Endothelial cell of umbilical vein (primary cell): ENCODE measurements around the gene RUNX2. TPM values are rescaled to one million over a fixed set of nuclear protein-coding genes. Genes with fewer than 3 reads are reported as not detected.

Source experiments
- BruUV-seq: library from RNA; stranded (reverse); fragments of 400-500 nt; replicated peaks from 2 replicates; lab custom pipeline; 2021; lab: Mats Ljungman, UMichigan
- CTCF ChIA-PET: fragments of 300-600, 350-600 bp; sonication (Branson Sonifier 250); formaldehyde crosslinking; loops from one replicate; lab custom pipeline; 2021; ENCODE audit warnings: antibody characterized with exemption, inconsistent platforms; lab: Charles Lee
- POLR2A ChIA-PET: fragments of 300-600, 350-600 bp; sonication (Branson Sonifier 250); formaldehyde crosslinking; loops from one replicate; lab custom pipeline; 2021; ENCODE audit warnings: antibody characterized with exemption, inconsistent platforms; lab: Charles Lee
- DNase-seq: peaks from one replicate; pipeline ENCODE4 v3.0.0-alpha.2; 2011; ENCODE audit warnings: low read depth, low spot score
- FAIRE-seq: peaks from 2 replicates; lab custom pipeline; 2011; peaks lifted over from hg19 to GRCh38; lab: Jason Lieb, UNC
- H2AFZ ChIP-seq: 2 replicates; pipeline ENCODE4 v1.6.0; 2012; ENCODE audit warnings: low read depth, low read length, control low read depth, inconsistent platforms
- H3K27ac ChIP-seq: 2 replicates; pipeline ENCODE4 v1.5.1; 2011; ENCODE audit warnings: low read depth, mild to moderate bottlenecking, control low read depth, low read length, moderate library complexity; ENCODE audit not compliant: insufficient read depth
- H3K27me3 ChIP-seq, 2 experiments: 2 replicates each; pipeline versions ENCODE4 v1.6.0 to v1.6.1; 2011; ENCODE audit warnings: low read length in 2 of 2, mixed read lengths in 1 of 2; ENCODE audit not compliant: control insufficient read depth in 2 of 2, insufficient read depth in 2 of 2
- H3K36me3 ChIP-seq, 2 experiments: 2 replicates in 1 of 2; 3 replicates in 1 of 2; pipeline ENCODE4 v1.5.1; 2011; ENCODE audit warnings: low read length in 2 of 2, mild to moderate bottlenecking in 1 of 2, moderate library complexity in 1 of 2; ENCODE audit not compliant: control insufficient read depth in 2 of 2, insufficient read depth in 2 of 2; ENCODE audit errors: extremely low read depth in 1 of 2
- H3K4me1 ChIP-seq: 3 replicates; pipeline ENCODE4 v1.5.1; 2011; ENCODE audit warnings: mild to moderate bottlenecking, low read length; ENCODE audit not compliant: control insufficient read depth, insufficient read depth; ENCODE audit errors: extremely low read depth
- H3K4me2 ChIP-seq: 2 replicates; pipeline ENCODE4 v1.6.1; 2011; ENCODE audit warnings: low read length, control low read depth, mixed read lengths; ENCODE audit not compliant: insufficient read depth
- H3K4me3 ChIP-seq, 3 experiments: fragments of 200-600 bp in 1 of 3; sonication (generic), shearing (Covaris generic) in 1 of 3; replicated peaks in 1 of 3; 2 replicates each; pipeline ENCODE4 v1.5.1; 2011 to 2016; ENCODE audit warnings: control low read depth in 3 of 3, low read length in 3 of 3, mild to moderate bottlenecking in 2 of 3, inconsistent platforms in 1 of 3, low read depth in 1 of 3, moderate library complexity in 1 of 3; ENCODE audit not compliant: insufficient read depth in 1 of 3
- H3K79me2 ChIP-seq: 2 replicates; pipeline ENCODE4 v1.6.0; 2012; ENCODE audit warnings: low read length, inconsistent platforms; ENCODE audit not compliant: control insufficient read depth, insufficient read depth
- H3K9ac ChIP-seq: replicated peaks from 2 replicates; pipeline ENCODE3; 2011; ENCODE audit warnings: low read length, control low read depth; ENCODE audit not compliant: insufficient read depth; ENCODE audit errors: extremely low read depth
- H3K9me1 ChIP-seq: replicated peaks from 3 replicates; pipeline ENCODE4 v1.6.0; 2011; ENCODE audit warnings: mild to moderate bottlenecking, low read length; ENCODE audit not compliant: control insufficient read depth, insufficient read depth; ENCODE audit errors: extremely low read depth
- H3K9me3 ChIP-seq: replicated peaks from 2 replicates; pipeline ENCODE4 v1.5.1; 2012; ENCODE audit warnings: low read length, inconsistent platforms; ENCODE audit not compliant: control insufficient read depth, insufficient read depth
- H4K20me1 ChIP-seq: replicated peaks from 2 replicates; pipeline ENCODE3; 2011; ENCODE audit warnings: mild to moderate bottlenecking, low read length; ENCODE audit not compliant: control insufficient read depth, insufficient read depth; ENCODE audit errors: extremely low read depth
- CTCF ChIP-seq, 2 donors: IDR thresholded peaks; 1 replicate in 1 of 2; 2 replicates in 1 of 2; pipeline ENCODE4 v1.5.1; 2011; ENCODE audit warnings: low read length in 2 of 2, mild to moderate bottlenecking in 2 of 2, moderate library complexity in 2 of 2, control low read depth in 1 of 2, inconsistent platforms in 1 of 2, low read depth in 1 of 2; ENCODE audit not compliant: insufficient read depth in 1 of 2; ENCODE audit errors: extremely low read depth in 1 of 2
- EZH2 ChIP-seq: IDR thresholded peaks from 2 replicates; pipeline ENCODE4 v1.6.1; 2012; ENCODE audit warnings: borderline replicate concordance, low read depth, mild to moderate bottlenecking, moderate library complexity, low read length, inconsistent platforms; ENCODE audit not compliant: severe bottlenecking
- FOS ChIP-seq: IDR thresholded peaks from 2 replicates; pipeline ENCODE4 v1.6.1; 2011; ENCODE audit warnings: mild to moderate bottlenecking, low read length, moderate library complexity, borderline replicate concordance; ENCODE audit not compliant: insufficient read depth
- GATA2 ChIP-seq: IDR thresholded peaks from 2 replicates; pipeline ENCODE4 v1.7.0; 2011; ENCODE audit warnings: low read depth, mild to moderate bottlenecking, moderate library complexity, mixed read lengths, low read length; ENCODE audit not compliant: insufficient read length, insufficient read depth
- JUN ChIP-seq: IDR thresholded peaks from 2 replicates; pipeline ENCODE4 v1.6.1; 2011; ENCODE audit warnings: borderline replicate concordance, low read depth; ENCODE audit not compliant: insufficient read length, insufficient read depth
- MAX ChIP-seq: IDR thresholded peaks from 2 replicates; pipeline ENCODE4 v1.6.1; 2011; ENCODE audit not compliant: insufficient read depth, insufficient read length
- MYC ChIP-seq: IDR thresholded peaks from one replicate; pipeline ENCODE4 v1.6.1; 2011; ENCODE audit warnings: mild to moderate bottlenecking, low read depth, low read length
- POLR2A ChIP-seq: IDR thresholded peaks from 2 replicates; pipeline ENCODE4 v1.6.1; 2012; ENCODE audit warnings: low read depth, mild to moderate bottlenecking, control low read depth, low read length
- POLR2AphosphoS5 ChIP-seq: IDR thresholded peaks from 2 replicates; pipeline ENCODE4 v1.6.1; 2012; ENCODE audit warnings: low read depth, mild to moderate bottlenecking, control low read depth, low read length, moderate library complexity; ENCODE audit not compliant: insufficient read depth
- dilution Hi-C: fragments of 300-500 bp; cut with MboI; formaldehyde crosslinking; loops from one replicate; pipeline ENCODE4 v1.15.0; 2019; ENCODE audit warnings: low sequenced_read_pairs; ENCODE audit not compliant: extremely low pct_ligation_motif_present
- intact Hi-C: fragments of 100-400 bp; cut with micrococcal nuclease; formaldehyde crosslinking; loops from one replicate; pipeline ENCODE4 v1.10.0; 2022
- polyA plus RNA-seq, 4 experiments: library from polyadenylated mRNA; depleted of rRNA in 3 of 4; stranded (reverse) in 3 of 4; unstranded in 1 of 4; fragments of >200 nt; gene quantifications; 2 replicates each; pipeline versions ENCODE4 v1.2.1 to v1.2.3, GENCODE V29; 2011 to 2012; ENCODE audit warnings: missing spikeins in 1 of 4
- total RNA-seq: library from RNA; stranded (reverse); gene quantifications from 2 replicates; pipeline ENCODE4 v1.2.3, GENCODE V29; 2021

The RUNX2 gene
- total and polyA plus RNA-seq, 2 donors (not counting 3 experiments of a cell fraction or from before 2014, with no cell fraction given) = 0.06 TPM; not detected in 1

DNA sequence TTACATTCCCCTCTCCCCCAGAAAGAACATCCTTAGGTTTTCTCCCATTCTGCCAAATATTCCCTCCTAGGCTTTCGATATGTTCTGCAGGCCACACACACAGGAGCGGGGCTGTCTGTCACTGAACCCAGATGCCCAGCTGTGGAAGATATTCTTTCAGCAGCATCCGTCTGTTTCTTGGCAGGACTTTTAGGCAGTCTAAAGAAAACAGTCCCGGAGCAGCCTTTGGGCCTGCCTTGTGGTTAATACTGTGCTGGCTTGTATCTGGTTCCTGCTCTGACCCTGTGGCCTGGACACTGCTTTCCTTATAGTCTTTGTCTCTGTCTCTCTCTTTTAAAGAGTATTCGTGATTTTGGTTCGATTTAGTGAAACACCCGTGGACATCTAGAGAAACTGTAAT is 144.3 kb downstream of the RUNX2 start:
- Histone ChIP-seq H3K27me3 (no peaks in the 10 kb centered on the region), H3K9me3 (no peaks in the 10 kb centered on the region), H3K4me3 (no peak overlapping the region), H3K4me1 (no peaks in the 10 kb centered on the region), H3K9ac (no peak overlapping the region), H3K79me2 (no peaks in the 10 kb centered on the region), H3K36me3 (no peaks in the 10 kb centered on the region), H4K20me1 (no peaks in the 10 kb centered on the region), H3K9me1 (no peaks in the 10 kb centered on the region), H3K27ac (no peak overlapping the region), H2AFZ (no peak overlapping the region), H3K4me2 (no peak overlapping the region)
- dilution Hi-C loops (no loop called here), intact Hi-C loops (no loop called here)
- ChIA-PET CTCF (no interaction called here), POLR2A (no interaction called here)
- BruUV-seq = no TSS peak
- TF ChIP-seq CTCF (IDR thresholded peaks at IDR 0.05; ENCODE audit: extremely low read depth in 1 of 2, insufficient read depth in 1 of 2, low read depth in 1 of 2, low read length in 2 of 2) (no peak), FOS (no peak), EZH2 (no peak), MYC (no peak), JUN (no peak), POLR2A (no peak), POLR2AphosphoS5 (no peak), GATA2 (no peak), MAX (no peak)
- no peak for DNase-seq
- FAIRE-seq = no peak
